Gastroesophageal sphincter (tissue), 3 donors: Measurements from ENCODE around the gene SLC2A13.

Experiments used
- CTCF ChIP-seq, 4 experiments: fragments of 200-600 bp in 2 of 4; fragments of 450-650 bp in 2 of 4; sonication (generic) in 1 of 4; IDR thresholded peaks; one replicate each; pipeline ENCODE4 v1.5.1; 2017 to 2019; ENCODE audit warnings: antibody characterized with exemption in 4 of 4, mild to moderate bottlenecking in 2 of 4, moderate library complexity in 2 of 4
- EP300 ChIP-seq: sonication (generic); formaldehyde crosslinking; IDR thresholded peaks from one replicate; pipeline ENCODE4 v1.6.1; 2017; ENCODE audit warnings: antibody characterized with exemption, mild to moderate bottlenecking
- POLR2A ChIP-seq, 2 donors: fragments of 450-650 bp; IDR thresholded peaks; one replicate each; pipeline ENCODE4 v1.6.1; 2017; ENCODE audit warnings: antibody characterized with exemption in 2 of 2, mild to moderate bottlenecking in 2 of 2, moderate library complexity in 1 of 2
- POLR2AphosphoS5 ChIP-seq: sonication (generic); formaldehyde crosslinking; IDR thresholded peaks from one replicate; pipeline ENCODE4 v1.6.1; 2017; ENCODE audit warnings: antibody characterized with exemption

- TF ChIP-seq EP300 (no peak), POLR2AphosphoS5 (no peak), CTCF (IDR thresholded peaks at IDR 0.05) (peak; percentile 62 to 82 (median 70)), POLR2A (IDR thresholded peaks at IDR 0.05) (no peak)
Measured at GRCh38 chr12:39764944-39765560, 340.8 kb downstream of the SLC2A13 start.
